ENCODE measurements around the gene MTCL3.

Gene MTCL3

GRCh38 chr6:127514773-127515227, 4.3 kb downstream of the MTCL3 start:
- no peak for DNase-seq

- DNase-seq: no peak
These were observed 4.9 kb downstream of the MTCL3 start for GRCh38 chr6:127514179-127514772.

DNA sequence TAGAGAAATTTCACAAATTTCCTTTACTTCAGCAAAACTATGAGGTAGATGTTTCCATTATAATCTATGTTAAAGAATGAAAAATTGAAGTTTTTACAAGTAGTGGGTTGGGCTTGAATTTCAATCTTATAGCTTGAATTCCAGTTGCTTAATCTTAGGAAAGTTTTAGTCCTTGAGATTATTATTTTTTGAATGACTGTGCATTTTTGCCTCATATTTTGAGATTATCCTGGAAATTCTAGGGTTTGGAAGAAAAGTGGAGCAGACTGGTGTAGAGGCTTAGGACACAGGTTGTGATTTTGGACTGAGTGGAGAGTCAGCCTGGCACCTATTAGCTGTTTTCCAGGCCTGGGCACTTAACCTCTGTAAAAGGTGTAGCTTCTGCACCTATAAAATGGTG, 5.7 kb downstream of the MTCL3 start:
- DNase-seq: no peak

- DNase-seq: no peak
These were observed 8.3 kb downstream of the MTCL3 start for GRCh38 chr6:127510876-127511275.

DNA sequence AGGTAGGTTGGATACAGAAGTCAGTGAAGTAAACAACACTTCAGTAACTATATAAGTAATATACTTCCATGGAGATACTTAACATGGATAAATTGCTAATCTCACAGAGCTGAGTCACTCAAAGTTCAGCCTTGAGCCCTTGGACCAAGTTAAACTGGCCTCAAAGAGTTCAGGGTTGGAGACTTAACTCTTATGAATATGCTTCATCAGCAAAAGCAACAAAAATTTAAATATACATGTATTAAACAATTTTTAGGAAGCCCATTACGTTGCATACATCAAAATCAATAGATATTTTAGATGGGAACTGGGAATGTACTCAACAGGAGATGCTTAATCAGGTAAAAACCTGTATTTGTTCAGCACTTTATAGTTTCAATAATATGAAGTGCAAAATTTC, 12.2 kb downstream of the MTCL3 start:
- DNase-seq: no peak

DNA sequence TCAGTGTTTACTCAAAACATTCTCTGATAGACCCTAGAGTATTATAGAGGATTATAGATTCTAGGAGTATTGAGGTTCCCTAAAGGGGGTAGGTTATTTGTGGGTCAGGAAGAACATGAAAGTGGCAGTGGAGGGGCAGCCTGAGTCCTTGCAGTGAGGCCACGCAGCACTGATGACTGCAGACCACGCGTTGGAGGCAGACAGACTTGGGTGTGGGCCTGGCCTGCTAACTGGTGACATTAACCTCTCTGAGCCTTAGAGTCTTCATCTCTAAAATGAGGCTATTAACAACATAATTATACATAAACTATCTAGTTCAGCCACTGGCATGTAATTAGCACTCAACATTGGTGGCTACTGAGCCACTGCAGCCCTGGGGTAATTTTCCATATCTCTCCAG, 16.1 kb downstream of the MTCL3 start:
- DNase-seq: no peak

DNA sequence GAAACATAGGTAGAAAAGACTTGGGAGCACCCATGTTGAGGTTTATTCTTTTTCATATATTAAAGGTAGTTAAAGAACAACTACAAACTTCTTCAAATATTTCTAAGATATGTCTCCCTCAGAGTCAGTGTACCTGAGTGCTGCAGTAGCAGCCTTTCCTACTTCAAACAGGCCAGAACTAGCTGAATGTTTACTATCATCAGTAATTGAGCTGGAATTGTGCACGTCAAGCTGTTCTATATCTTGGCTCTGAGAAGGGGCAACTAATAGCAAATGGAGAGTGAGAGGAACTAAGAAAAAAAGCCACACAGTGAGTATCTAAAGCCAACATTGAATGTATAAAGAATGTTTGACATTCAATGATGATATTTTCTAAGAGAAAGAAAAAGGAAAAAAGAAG, 21.7 kb downstream of the MTCL3 start:
- DNase-seq: no peak

DNA sequence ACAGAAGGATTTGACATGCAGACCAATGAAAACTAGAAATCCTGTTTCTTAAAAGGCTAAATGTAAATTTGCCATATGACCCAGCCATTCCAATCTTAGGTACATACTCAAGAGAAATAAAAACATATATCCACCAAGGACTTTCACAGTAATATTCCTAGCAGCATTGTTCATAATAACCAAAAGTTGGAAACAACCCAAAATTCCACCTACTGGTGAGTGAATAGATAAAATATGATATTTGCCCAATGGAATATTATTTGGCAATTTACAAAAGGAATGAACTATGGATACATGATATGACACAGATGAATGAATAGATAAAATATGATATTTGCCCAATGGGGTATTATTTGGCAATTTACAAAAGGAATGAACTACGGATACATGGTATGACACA, 22.7 kb downstream of the MTCL3 start:
- DNase-seq: no peak

- no peak for DNase-seq
These were observed 24.8 kb downstream of the MTCL3 start for GRCh38 chr6:127494240-127494767.

- no peak for DNase-seq
These were observed 29.9 kb downstream of the MTCL3 start for GRCh38 chr6:127489248-127489647.

DNA sequence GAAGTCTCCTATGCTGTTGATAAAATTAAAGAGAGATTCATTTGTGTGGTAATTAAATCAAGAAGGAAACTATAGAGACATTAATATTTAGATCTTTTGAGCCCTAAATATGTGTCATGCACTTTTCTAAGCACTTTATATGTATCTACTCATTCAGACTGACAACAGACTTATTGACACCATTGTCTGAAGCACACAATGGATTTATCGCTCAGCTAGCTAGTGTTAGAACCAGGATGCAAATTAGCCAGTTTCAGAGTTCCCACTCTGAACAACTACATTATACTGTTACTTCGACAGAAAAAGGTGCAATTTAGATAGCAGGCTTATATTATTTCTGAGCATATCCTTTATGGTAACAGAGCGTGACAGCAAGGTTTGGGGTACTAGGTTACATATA, 32.2 kb downstream of the MTCL3 start:
- no peak for DNase-seq

DNA sequence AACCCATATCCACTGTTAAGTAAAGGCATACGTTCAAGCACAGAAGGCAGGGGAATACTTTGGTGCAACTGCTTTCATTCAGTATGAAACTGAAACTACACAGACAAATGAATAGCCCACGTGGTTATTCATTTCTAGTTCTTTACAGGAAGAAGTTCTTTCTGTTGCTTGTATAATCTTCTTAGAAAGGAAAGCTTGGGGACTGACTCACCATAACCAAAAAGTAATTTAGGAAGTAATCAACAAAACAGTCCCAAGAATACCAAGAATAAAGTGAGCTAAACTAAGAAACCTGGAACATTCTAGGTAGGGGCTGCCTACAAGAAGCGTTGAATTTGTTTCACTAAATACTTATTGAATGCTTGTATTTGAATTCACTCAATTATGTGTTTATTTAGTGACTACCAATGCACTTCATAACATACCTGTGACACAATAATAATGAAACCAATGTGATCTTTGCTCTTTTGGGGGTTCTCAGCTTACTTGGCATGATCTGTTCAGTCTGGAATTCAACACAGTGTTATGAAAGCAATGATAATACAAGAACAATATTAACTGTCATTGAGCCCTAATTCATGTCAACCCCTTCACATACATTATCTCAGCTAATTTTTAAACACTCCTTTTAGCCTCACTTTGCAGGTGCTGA, 34.8 kb downstream of the MTCL3 start:
- DNase-seq: no peak

GRCh38 chr6:127483399-127484055, 35.6 kb downstream of the MTCL3 start:
- no peak for DNase-seq

GRCh38 chr6:127482325-127482724, 36.8 kb downstream of the MTCL3 start:
- DNase-seq: no peak

- no peak for DNase-seq
These were observed 37.5 kb downstream of the MTCL3 start for GRCh38 chr6:127481628-127482027.

DNA sequence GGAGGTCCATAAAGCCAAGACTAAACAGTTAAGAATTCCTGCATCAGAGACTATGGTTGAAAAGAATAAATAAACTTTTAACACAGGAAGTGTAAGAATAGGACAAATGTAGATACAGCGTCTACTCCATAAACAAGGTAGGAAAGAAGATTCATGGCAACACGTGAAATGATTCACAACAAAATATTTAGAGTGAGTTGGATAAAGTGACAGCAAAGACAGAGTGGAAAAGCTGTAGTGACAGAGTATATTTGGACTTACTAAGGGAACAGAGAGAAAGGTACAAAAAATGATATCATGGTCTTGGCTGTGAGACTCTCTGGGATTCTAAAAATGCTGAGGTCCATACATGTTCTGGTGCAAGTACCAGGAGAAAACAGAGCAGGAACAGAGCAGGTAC, 38.0 kb downstream of the MTCL3 start:
- DNase-seq: no peak

- no peak for DNase-seq
These were observed 41.5 kb downstream of the MTCL3 start for GRCh38 chr6:127477658-127478057.

DNA sequence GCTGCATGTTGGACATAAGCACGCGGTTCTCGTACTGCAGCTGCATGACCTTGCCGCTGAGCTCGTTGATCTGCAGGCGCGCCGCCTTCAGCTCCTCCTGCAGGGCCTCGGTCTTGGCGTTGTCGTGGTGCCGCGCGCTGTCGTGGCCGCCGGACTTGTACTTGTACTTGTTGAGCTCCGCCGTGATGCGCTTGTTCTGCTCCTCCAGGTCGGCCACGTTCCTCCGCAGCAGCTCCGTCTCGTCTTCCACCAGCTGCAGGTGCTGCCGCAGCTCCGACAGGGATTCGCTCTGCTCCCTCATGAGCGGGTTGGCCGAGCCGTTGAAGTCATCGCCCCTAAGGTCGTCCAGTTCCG, 43.3 kb downstream of the MTCL3 start:
- no peak for DNase-seq

GRCh38 chr6:127475135-127475822, 43.9 kb downstream of the MTCL3 start:
- no peak for DNase-seq

DNA sequence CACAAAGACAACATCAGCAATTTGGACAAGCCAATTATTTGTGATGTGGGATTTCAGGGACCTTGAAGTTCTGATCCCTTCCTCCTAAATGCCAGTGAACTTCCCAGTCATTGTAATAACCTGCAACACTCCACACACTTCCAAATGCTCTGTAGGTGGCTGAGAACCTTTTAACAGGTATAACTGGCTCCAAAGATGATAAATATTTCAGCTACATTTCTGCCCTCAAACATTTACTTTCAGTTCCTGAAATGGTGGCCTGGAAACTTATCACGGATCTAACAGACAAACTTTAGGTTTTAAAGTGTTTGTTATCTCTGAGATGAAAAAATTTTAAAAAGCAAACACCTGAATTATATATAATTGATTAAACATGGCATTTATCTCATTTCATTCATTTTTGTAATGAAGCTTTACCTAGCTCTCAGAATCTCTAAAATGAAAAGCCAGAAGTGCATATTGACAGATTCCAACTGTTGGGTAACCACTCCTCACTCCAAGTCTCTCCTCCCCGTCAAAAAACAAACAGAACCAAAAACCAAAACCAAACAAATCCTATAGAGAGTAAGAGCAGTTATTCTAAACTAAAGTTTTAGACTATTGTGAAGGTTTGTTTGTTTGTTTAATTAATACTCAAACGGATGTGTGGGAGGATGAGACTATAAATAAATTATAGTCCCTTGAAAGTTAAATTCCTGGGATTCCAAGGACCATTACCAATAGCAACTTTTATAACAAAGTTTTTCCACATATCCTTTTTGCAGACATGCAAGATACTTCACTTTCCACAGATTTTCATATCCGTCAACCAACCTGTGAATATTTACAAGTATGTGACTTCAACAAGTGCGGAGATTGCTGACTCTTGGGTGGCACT, 47.5 kb downstream of the MTCL3 start:
- no peak for DNase-seq

GRCh38 chr6:127468936-127469335, 50.2 kb downstream of the MTCL3 start:
- no peak for DNase-seq

GRCh38 chr6:127466416-127466815, 52.7 kb downstream of the MTCL3 start:
- no peak for DNase-seq

Measured in NCI-H2029 treated with DMSO at 0.1 percent for 48 hours (cell line).